ENCODE results near the gene PLEKHS1.
"Not testable (repeated sequence)": the region's sequence is repeated elsewhere in the genome, so short reads cannot be mapped to it uniquely, and the experiment has no call there.

Gene PLEKHS1

DNA sequence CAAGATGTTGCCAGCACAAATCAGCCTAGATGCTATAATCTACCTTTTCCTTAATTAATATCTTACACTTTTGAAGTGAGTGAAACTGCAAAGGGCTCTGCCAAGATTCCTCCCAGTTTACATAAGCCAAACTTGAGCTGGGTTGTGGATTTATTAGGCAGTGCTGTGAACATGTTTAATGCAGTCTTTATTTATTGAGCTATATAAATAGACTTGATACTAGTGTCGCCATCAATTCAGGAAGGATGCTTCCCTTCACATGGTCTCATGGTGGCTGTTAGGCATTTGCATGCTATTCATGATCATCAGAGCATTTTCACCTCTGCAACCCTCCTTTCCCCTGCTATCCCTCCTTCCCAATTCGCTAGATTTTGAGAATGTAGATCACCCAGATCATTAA lies 40.2 kb downstream of the PLEKHS1 start:
- DNase-seq (ENCODE audit: low read depth in 2 of 2) = no peak

DNA sequence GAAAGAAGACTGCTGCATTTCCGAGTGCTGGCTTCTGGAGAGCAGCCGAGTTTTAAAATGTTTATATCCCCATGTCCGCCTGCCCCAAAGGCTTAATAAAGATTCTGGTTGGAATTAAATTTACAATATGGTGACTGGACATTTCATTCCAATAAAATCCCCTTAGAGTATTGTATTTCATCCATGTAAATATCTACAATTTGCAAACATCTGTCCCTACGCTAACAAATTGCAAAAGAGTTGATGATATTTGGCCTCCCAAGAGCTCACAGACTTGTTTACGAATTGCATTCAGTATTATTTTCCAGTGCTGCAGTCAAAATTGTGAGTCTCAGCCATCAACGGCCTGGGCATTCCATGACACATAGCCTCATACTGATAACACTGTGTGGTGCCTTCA lies 50.1 kb downstream of the PLEKHS1 start:
- DNase-seq (ENCODE audit: low read depth in 2 of 2) = no peak

GRCh38 chr10:113802997-113803396 lies 51.5 kb downstream of the PLEKHS1 start:
- no peak for DNase-seq (ENCODE audit: low read depth in 2 of 2)

- DNase-seq (ENCODE audit: low read depth in 2 of 2) = no peak
These were observed 55.0 kb downstream of the PLEKHS1 start for GRCh38 chr10:113806503-113806902.

- no peak for DNase-seq (ENCODE audit: low read depth in 2 of 2)
These were observed 56.7 kb downstream of the PLEKHS1 start for GRCh38 chr10:113808168-113808567.

GRCh38 chr10:113814700-113815099 lies 63.2 kb downstream of the PLEKHS1 start:
- DNase-seq (ENCODE audit: low read depth in 2 of 2) = not testable (repeated sequence)

- DNase-seq (ENCODE audit: low read depth in 2 of 2) = no peak
These were observed 68.5 kb downstream of the PLEKHS1 start for GRCh38 chr10:113819989-113820388.

DNA sequence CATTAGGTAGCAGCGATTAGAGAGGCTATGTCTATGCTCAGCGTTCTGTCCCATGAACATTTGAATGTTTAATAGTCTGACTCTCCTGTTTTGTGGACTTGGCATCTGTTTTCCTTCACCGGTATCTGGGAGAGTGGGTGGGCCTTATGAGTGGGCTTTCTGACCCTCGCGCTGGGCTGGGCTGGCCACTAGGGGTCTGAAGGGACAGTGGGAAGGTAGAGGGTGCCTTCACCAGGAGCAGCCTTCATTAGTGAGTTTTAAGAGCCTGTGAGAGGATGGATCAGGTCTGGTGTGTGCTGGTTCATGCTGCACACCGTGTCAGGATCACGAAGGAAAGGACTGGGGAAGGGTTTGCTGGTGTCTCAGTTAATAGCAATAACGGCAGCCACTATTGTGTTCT lies 69.0 kb downstream of the PLEKHS1 start:
- no peak for DNase-seq (ENCODE audit: low read depth in 2 of 2)

DNA sequence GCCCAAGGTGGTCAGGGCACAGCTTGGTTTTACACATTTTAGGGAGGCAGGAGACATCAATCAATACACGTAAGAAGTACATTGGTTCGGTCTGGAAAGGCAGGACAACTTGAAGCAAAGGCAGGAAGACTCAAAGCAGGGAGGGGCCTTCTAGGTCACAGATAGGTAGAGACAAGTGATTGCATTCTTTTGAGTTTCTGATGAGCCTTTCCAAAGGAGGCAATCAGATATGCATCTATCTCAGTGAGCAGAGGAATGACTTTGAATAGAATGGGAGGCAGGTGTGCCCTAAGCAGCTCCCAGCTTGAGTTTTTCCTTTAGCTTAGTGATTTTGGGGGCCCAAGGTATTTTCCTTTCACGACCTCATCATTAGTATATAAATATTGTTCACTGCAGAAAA lies 69.8 kb downstream of the PLEKHS1 start:
- not testable (repeated sequence) for DNase-seq (ENCODE audit: low read depth in 2 of 2)

DNA sequence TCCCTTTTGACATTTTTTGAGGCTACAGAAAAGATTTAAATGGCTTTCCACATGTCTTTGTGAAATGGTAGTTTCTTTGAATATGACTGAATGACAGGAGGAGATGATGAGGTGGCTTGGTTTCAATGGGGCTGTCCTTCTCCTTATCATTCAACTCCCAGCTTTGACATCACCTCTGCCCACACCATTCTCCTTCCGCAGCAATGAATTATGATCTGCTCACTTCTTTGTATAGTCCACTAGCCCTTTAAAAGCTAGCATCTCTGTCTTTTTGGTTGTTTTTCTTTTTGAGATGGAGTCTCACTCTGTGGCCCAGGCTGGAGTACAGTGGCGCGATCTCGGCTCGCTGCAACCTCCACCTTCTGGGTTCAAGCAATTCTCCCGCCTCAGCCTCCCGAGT lies 70.7 kb downstream of the PLEKHS1 start:
- no peak for DNase-seq (ENCODE audit: low read depth in 2 of 2)

DNA sequence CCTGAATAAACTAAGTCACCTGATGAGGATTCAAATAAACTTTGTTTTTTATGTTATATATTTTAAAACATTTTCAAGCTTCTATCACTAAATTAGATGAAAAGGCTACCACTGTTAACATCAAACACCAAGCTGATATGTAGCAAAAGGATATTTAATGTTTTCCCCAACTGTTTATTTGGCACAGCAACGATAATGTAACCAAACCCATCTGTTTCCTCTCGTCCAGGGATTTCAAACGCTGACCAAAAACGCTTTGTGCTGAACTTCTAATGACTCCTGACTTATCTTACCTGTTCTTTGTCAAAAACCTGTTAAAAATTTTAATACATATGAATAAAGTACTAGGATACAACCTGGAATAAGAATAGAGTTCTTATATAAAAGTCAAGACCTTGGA lies 71.9 kb downstream of the PLEKHS1 start:
- no peak for DNase-seq (ENCODE audit: low read depth in 2 of 2)

DNA sequence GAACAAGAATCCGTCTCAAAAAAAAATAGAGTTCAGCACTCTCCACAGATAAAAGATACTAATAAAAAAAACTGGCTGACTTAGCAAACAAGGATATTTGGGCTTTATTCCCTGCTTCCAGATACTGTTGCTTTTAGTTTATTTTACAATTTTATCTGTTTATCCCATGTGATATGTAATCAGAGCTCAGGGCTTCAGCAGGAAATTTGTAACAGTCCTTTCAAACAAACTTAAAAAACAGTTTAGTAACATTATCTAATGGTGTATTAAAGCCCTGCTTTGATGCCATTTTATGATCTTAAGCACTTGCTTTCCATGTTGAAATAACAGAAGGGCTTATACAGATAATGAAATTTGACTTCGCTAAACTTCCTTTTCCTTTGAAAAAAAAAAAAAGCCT lies 74.3 kb downstream of the PLEKHS1 start:
- DNase-seq (ENCODE audit: low read depth in 2 of 2) = no peak

DNA sequence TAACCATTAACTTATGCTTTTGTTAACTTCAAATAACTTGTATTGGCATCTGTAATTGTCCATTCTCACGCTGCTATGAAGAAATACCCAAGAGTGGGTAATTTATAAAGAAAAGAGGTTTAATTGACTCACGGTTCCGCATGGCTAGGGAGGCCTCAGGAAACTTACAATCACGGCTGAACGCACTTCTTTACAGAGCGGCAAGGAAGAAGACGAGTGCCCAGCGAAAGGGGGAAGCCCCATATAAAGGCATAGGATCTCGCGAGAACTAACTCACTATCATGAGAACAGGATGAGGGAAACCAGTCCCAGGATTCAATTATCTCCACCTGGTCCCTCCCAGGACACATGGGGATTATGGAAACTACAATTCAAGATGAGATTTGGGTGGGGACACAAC lies 77.1 kb downstream of the PLEKHS1 start:
- DNase-seq (ENCODE audit: low read depth in 2 of 2) = not testable (repeated sequence)

All from stimulated activated CD4-positive, alpha-beta T cell treated with anti-CD3 and anti-CD28 coated beads, Interleukin-12 subunit alpha, Interleukin-12 subunit beta, amount 100 ng/mL, for 24 hours (primary cell).